Omental fat pad (tissue), 4 donors: ENCODE measurements around the gene FLT3LG. TPM values are rescaled to one million over a fixed set of nuclear protein-coding genes. Genes with fewer than 3 reads are reported as not detected.
"Not testable (repeated sequence)": the region's sequence is repeated elsewhere in the genome, so short reads cannot be mapped to it uniquely, and the experiment has no call there.

Experiments used
- ATAC-seq: fragments of 150-250 bp; one replicate; pipeline ENCODE4 v1.9.1; 2016; ENCODE audit warnings: mild to moderate bottlenecking, moderate library complexity; ENCODE audit not compliant: low FRiP score
- DNase-seq: peaks from one replicate; pipeline ENCODE4 v3.0.0-alpha.2; 2019; ENCODE audit warnings: low spot score
- total RNA-seq, 4 donors: library from RNA; depleted of rRNA; stranded (reverse); fragments of >200 nt; gene quantifications; one replicate each; pipeline ENCODE4 v1.1.0, GENCODE V29; 2016
- TF ChIP-seq, protein P1 (sequence below), 3 donors: fragments of 450-650 bp; IDR thresholded peaks; one replicate each; pipeline ENCODE4 v1.5.1; 2016 to 2017; ENCODE audit warnings: antibody characterized with exemption in 3 of 3, mild to moderate bottlenecking in 3 of 3, moderate library complexity in 2 of 3

The FLT3LG gene
- total RNA-seq, 4 donors from 2014 or later: 2.3 to 11.2 (median 2.6) TPM

GRCh38 chr19:49441210-49441959 lies 32.6 kb upstream of the FLT3LG start, which contains the start of gene SLC17A7:
Gene SLC17A7 (minus strand): TSS chr19:49441527. CDS start chr19:49441379, 148 bp downstream.
- DNase-seq: no peak
- TF ChIP-seq, protein P1, sequence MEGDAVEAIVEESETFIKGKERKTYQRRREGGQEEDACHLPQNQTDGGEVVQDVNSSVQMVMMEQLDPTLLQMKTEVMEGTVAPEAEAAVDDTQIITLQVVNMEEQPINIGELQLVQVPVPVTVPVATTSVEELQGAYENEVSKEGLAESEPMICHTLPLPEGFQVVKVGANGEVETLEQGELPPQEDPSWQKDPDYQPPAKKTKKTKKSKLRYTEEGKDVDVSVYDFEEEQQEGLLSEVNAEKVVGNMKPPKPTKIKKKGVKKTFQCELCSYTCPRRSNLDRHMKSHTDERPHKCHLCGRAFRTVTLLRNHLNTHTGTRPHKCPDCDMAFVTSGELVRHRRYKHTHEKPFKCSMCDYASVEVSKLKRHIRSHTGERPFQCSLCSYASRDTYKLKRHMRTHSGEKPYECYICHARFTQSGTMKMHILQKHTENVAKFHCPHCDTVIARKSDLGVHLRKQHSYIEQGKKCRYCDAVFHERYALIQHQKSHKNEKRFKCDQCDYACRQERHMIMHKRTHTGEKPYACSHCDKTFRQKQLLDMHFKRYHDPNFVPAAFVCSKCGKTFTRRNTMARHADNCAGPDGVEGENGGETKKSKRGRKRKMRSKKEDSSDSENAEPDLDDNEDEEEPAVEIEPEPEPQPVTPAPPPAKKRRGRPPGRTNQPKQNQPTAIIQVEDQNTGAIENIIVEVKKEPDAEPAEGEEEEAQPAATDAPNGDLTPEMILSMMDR (IDR thresholded peaks at IDR 0.05): no peak
- ATAC-seq: no peak

- TF ChIP-seq, protein P1 (IDR thresholded peaks at IDR 0.05): no peak
Measured at GRCh38 chr19:49441960-49442350, 32.1 kb upstream of the FLT3LG start.

DNA sequence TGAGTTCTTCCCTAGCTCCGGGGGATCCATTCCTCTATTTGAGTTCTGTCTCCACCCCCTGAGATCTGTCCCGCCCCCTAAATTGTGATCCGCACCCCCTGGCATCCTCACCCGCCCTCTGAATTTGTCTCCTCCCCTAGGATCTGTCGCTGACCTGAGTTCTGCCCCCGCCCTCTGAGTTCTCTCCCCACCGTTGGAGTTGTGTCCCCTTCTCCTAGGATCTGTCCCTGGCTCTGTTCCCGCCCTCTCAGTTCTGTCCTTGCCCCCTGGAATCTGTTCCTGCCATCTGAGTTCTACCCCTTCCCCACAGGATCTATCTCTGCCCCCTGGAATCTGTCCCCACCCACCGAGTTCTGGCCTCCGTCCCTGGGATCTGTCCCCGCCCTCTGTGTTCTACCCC lies 31.7 kb upstream of the FLT3LG start:
- TF ChIP-seq, protein P1 (IDR thresholded peaks at IDR 0.05): no peak
- ATAC-seq (peak; percentile 24), DNase-seq (no peak)

More at GRCh38 chr19:49441960-49442350, 32.1 kb upstream of the FLT3LG start:
- DNase-seq: no peak
- ATAC-seq: no peak

- DNase-seq (peak; percentile 87), ATAC-seq (peak; percentile 86)
- TF ChIP-seq, protein P1 (IDR thresholded peaks at IDR 0.05): no peak
Measured at GRCh38 chr19:49442771-49443365, 31.1 kb upstream of the FLT3LG start.

GRCh38 chr19:49443366-49444099 lies 30.5 kb upstream of the FLT3LG start:
- DNase-seq (peak; percentile 84), ATAC-seq (peak; percentile 90)
- TF ChIP-seq, protein P1 (IDR thresholded peaks at IDR 0.05): peak in 2 of 3 donors; percentile 8 to 47

GRCh38 chr19:49444100-49444700 lies 29.8 kb upstream of the FLT3LG start:
- DNase-seq, ATAC-seq: not testable (repeated sequence)

DNA sequence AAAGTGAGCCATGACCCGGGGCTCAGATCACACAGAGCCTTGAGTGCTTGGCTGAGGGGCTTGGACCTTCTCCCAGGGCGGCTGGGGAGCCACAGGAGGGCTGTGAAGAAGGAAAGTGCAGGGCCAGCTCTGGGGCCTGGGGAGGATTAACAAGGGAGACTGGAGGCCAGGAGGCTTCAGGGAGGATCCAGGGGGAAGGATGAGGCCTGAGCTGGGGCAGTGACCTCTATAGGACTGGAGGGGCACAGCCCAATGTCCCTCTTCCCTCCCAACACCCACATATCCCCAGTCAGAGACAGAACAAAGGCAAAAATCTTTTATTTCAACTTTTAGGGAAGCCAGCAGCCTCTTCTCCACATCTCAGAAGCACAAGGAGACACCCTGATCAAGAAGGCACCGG lies 28.0 kb upstream of the FLT3LG start:
- ATAC-seq: no peak
- no peak for DNase-seq
- TF ChIP-seq, protein P1 (IDR thresholded peaks at IDR 0.05): no peak
